ENCODE results near the gene TLE2. TPM values are rescaled to one million over a fixed set of nuclear protein-coding genes. Genes with fewer than 3 reads are reported as not detected.
"Not testable (repeated sequence)": the region's sequence is repeated elsewhere in the genome, so short reads cannot be mapped to it uniquely, and the experiment has no call there.

The TLE2 gene
- total and polyA plus RNA-seq, 2 donors: 2.0 to 16.8 TPM

- not testable (repeated sequence) for H3K27ac ChIP-seq (ENCODE audit: low read depth in 1 of 2, low read length in 1 of 2); H3K9me3 ChIP-seq (ENCODE audit: control insufficient read depth in 2 of 2, insufficient read depth in 1 of 2, low read length in 1 of 2); H3K4me3 ChIP-seq (ENCODE audit: low read length in 2 of 2); DNase-seq (ENCODE audit: low read depth in 6 of 9, low spot score in 9 of 9)
- H3K27me3 ChIP-seq (ENCODE audit: control insufficient read depth in 2 of 2, insufficient read depth in 1 of 2, low read length in 1 of 2): peaks cover 0 to 26% of the 10 kb centered on the region in 2 donors
- peaks cover 25 to 59% of the 10 kb centered on the region in 2 donors for H3K4me1 ChIP-seq (ENCODE audit: control insufficient read depth in 2 of 2, insufficient read depth in 2 of 2, low read length in 2 of 2)
- WGBS: 94% methylated on average over 7 of the region's 7 CpGs
- H3K36me3 ChIP-seq (ENCODE audit: control insufficient read depth in 2 of 2, insufficient read depth in 2 of 2, low read length in 1 of 2): peaks cover 16 to 24% of the 10 kb centered on the region in 2 donors
Measured at GRCh38 chr19:3050016-3050415, 20.9 kb upstream of the TLE2 start.

- peaks cover 24 to 49% of the 10 kb centered on the region in 2 donors for H3K4me1 ChIP-seq (ENCODE audit: control insufficient read depth in 2 of 2, insufficient read depth in 2 of 2, low read length in 2 of 2)
- H3K27ac ChIP-seq (ENCODE audit: low read depth in 1 of 2, low read length in 1 of 2): no peak overlapping the region
- H3K9me3 ChIP-seq (ENCODE audit: control insufficient read depth in 2 of 2, insufficient read depth in 1 of 2, low read length in 1 of 2): peaks cover 0 to 6% of the 10 kb centered on the region in 2 donors
- peaks cover 0 to 26% of the 10 kb centered on the region in 2 donors for H3K27me3 ChIP-seq (ENCODE audit: control insufficient read depth in 2 of 2, insufficient read depth in 1 of 2, low read length in 1 of 2)
- DNase-seq (ENCODE audit: low read depth in 6 of 9, low spot score in 9 of 9): no peak
- WGBS: 97% methylated on average over 3 of the region's 3 CpGs
- H3K4me3 ChIP-seq (ENCODE audit: low read length in 2 of 2): no peak overlapping the region
- peaks cover 7 to 15% of the 10 kb centered on the region in 2 donors for H3K36me3 ChIP-seq (ENCODE audit: control insufficient read depth in 2 of 2, insufficient read depth in 2 of 2, low read length in 1 of 2)
Measured at GRCh38 chr19:3049089-3049488, 20.0 kb upstream of the TLE2 start.

- DNase-seq (ENCODE audit: low read depth in 6 of 9, low spot score in 9 of 9): no peak
- Histone ChIP-seq H3K36me3 (ENCODE audit: control insufficient read depth in 2 of 2, insufficient read depth in 2 of 2, low read length in 1 of 2) (peaks cover 0 to 6% of the 10 kb centered on the region in 2 donors), H3K27me3 (ENCODE audit: control insufficient read depth in 2 of 2, insufficient read depth in 1 of 2, low read length in 1 of 2) (peaks cover 0 to 26% of the 10 kb centered on the region in 2 donors), H3K4me1 (ENCODE audit: control insufficient read depth in 2 of 2, insufficient read depth in 2 of 2, low read length in 2 of 2) (peaks cover 14 to 40% of the 10 kb centered on the region in 2 donors), H3K4me3 (ENCODE audit: low read length in 2 of 2) (no peak overlapping the region), H3K27ac (ENCODE audit: low read depth in 1 of 2, low read length in 1 of 2) (no peak overlapping the region), H3K9me3 (ENCODE audit: control insufficient read depth in 2 of 2, insufficient read depth in 1 of 2, low read length in 1 of 2) (peaks cover 0 to 6% of the 10 kb centered on the region in 2 donors)
- 91% methylated on average over 5 of the region's 5 CpGs for WGBS
Measured at GRCh38 chr19:3048190-3048533, 19.1 kb upstream of the TLE2 start.

GRCh38 chr19:3047496-3048189 lies 18.6 kb upstream of the TLE2 start:
- peak in 3 of 9 donors; percentile 64 to 85 (median 67) for DNase-seq (ENCODE audit: low read depth in 6 of 9, low spot score in 9 of 9)
- 13% methylated on average over 28 of the region's 28 CpGs for whole genome bisulfite sequencing
- peaks cover 0 to 6% of the 10 kb centered on the region in 2 donors for H3K9me3 ChIP-seq (ENCODE audit: control insufficient read depth in 2 of 2, insufficient read depth in 1 of 2, low read length in 1 of 2)
- H3K27me3 ChIP-seq (ENCODE audit: control insufficient read depth in 2 of 2, insufficient read depth in 1 of 2, low read length in 1 of 2): peaks cover 0 to 29% of the 10 kb centered on the region in 2 donors
- peaks cover 14 to 39% of the 10 kb centered on the region in 2 donors for H3K4me1 ChIP-seq (ENCODE audit: control insufficient read depth in 2 of 2, insufficient read depth in 2 of 2, low read length in 2 of 2)
- H3K4me3 ChIP-seq (ENCODE audit: low read length in 2 of 2): peak overlapping the region; percentile 17 to 55
- H3K36me3 ChIP-seq (ENCODE audit: control insufficient read depth in 2 of 2, insufficient read depth in 2 of 2, low read length in 1 of 2): peaks cover 0 to 4% of the 10 kb centered on the region in 2 donors
- H3K27ac ChIP-seq (ENCODE audit: low read depth in 1 of 2, low read length in 1 of 2): peak overlapping the region; percentile 52 to 74

- peak overlapping the region; percentile 52 to 74 for H3K27ac ChIP-seq (ENCODE audit: low read depth in 1 of 2, low read length in 1 of 2)
- 5% methylated on average over 47 of the region's 47 CpGs for WGBS
- DNase-seq (ENCODE audit: low read depth in 6 of 9, low spot score in 9 of 9): peak in 1 of 9 donors; percentile 50
- peak overlapping the region; percentile 17 to 55 for H3K4me3 ChIP-seq (ENCODE audit: low read length in 2 of 2)
- peaks cover 12 to 37% of the 10 kb centered on the region in 2 donors for H3K4me1 ChIP-seq (ENCODE audit: control insufficient read depth in 2 of 2, insufficient read depth in 2 of 2, low read length in 2 of 2)
- peaks cover 0 to under 1% of the 10 kb centered on the region in 2 donors for H3K36me3 ChIP-seq (ENCODE audit: control insufficient read depth in 2 of 2, insufficient read depth in 2 of 2, low read length in 1 of 2)
- peaks cover 0 to 30% of the 10 kb centered on the region in 2 donors for H3K27me3 ChIP-seq (ENCODE audit: control insufficient read depth in 2 of 2, insufficient read depth in 1 of 2, low read length in 1 of 2)
- H3K9me3 ChIP-seq (ENCODE audit: control insufficient read depth in 2 of 2, insufficient read depth in 1 of 2, low read length in 1 of 2): peaks cover 0 to 6% of the 10 kb centered on the region in 2 donors
Measured at GRCh38 chr19:3046698-3047495, 17.8 kb upstream of the TLE2 start.

- H3K4me3 ChIP-seq (ENCODE audit: low read length in 2 of 2): no peak overlapping the region
- H3K4me1 ChIP-seq (ENCODE audit: control insufficient read depth in 2 of 2, insufficient read depth in 2 of 2, low read length in 2 of 2): peaks cover 17 to 39% of the 10 kb centered on the region in 2 donors
- peaks cover 0 to 10% of the 10 kb centered on the region in 2 donors for H3K9me3 ChIP-seq (ENCODE audit: control insufficient read depth in 2 of 2, insufficient read depth in 1 of 2, low read length in 1 of 2)
- H3K27ac ChIP-seq (ENCODE audit: low read depth in 1 of 2, low read length in 1 of 2): no peak overlapping the region
- peaks cover 0 to 35% of the 10 kb centered on the region in 2 donors for H3K27me3 ChIP-seq (ENCODE audit: control insufficient read depth in 2 of 2, insufficient read depth in 1 of 2, low read length in 1 of 2)
- 73% methylated on average over 16 of the region's 16 CpGs for WGBS
- no peak for DNase-seq (ENCODE audit: low read depth in 6 of 9, low spot score in 9 of 9)
- H3K36me3 ChIP-seq (ENCODE audit: control insufficient read depth in 2 of 2, insufficient read depth in 2 of 2, low read length in 1 of 2): no peaks in the 10 kb centered on the region
Measured at GRCh38 chr19:3045885-3046697, 17.0 kb upstream of the TLE2 start.

GRCh38 chr19:3045191-3045590 lies 16.1 kb upstream of the TLE2 start:
- Histone ChIP-seq H3K4me3 (ENCODE audit: low read length in 2 of 2) (no peak overlapping the region), H3K9me3 (ENCODE audit: control insufficient read depth in 2 of 2, insufficient read depth in 1 of 2, low read length in 1 of 2) (peaks cover 0 to 7% of the 10 kb centered on the region in 2 donors), H3K27ac (ENCODE audit: low read depth in 1 of 2, low read length in 1 of 2) (no peak overlapping the region), H3K27me3 (ENCODE audit: control insufficient read depth in 2 of 2, insufficient read depth in 1 of 2, low read length in 1 of 2) (peaks cover 0 to 35% of the 10 kb centered on the region in 2 donors), H3K36me3 (ENCODE audit: control insufficient read depth in 2 of 2, insufficient read depth in 2 of 2, low read length in 1 of 2) (no peaks in the 10 kb centered on the region), H3K4me1 (ENCODE audit: control insufficient read depth in 2 of 2, insufficient read depth in 2 of 2, low read length in 2 of 2) (peaks cover 17 to 36% of the 10 kb centered on the region in 2 donors)
- DNase-seq (ENCODE audit: low read depth in 6 of 9, low spot score in 9 of 9): no peak
- WGBS: 97% methylated on average over 6 of the region's 6 CpGs

GRCh38 chr19:3042621-3043267 lies 13.7 kb upstream of the TLE2 start:
- DNase-seq (ENCODE audit: low read depth in 6 of 9, low spot score in 9 of 9): no peak
- Histone ChIP-seq H3K4me1 (ENCODE audit: control insufficient read depth in 2 of 2, insufficient read depth in 2 of 2, low read length in 2 of 2) (peaks cover 17 to 30% of the 10 kb centered on the region in 2 donors), H3K27ac (ENCODE audit: low read depth in 1 of 2, low read length in 1 of 2) (no peak overlapping the region), H3K9me3 (ENCODE audit: control insufficient read depth in 2 of 2, insufficient read depth in 1 of 2, low read length in 1 of 2) (peaks cover 0 to 7% of the 10 kb centered on the region in 2 donors), H3K4me3 (ENCODE audit: low read length in 2 of 2) (peak overlapping the region in 1 of 2 donors; percentile 15), H3K36me3 (ENCODE audit: control insufficient read depth in 2 of 2, insufficient read depth in 2 of 2, low read length in 1 of 2) (no peaks in the 10 kb centered on the region), H3K27me3 (ENCODE audit: control insufficient read depth in 2 of 2, insufficient read depth in 1 of 2, low read length in 1 of 2) (peaks cover 0 to 27% of the 10 kb centered on the region in 2 donors)
- WGBS: 54% methylated on average over 15 of the region's 15 CpGs

Data from thymus (tissue), 11 donors.